HG03439 (cell line): ENCODE data around the gene PRKACB.
"Not testable (repeated sequence)": the region's sequence is repeated elsewhere in the genome, so short reads cannot be mapped to it uniquely, and the experiment has no call there.

Experiments used
- ATAC-seq: cut with Tn5 transposase; IDR thresholded peaks from one replicate; pipeline ENCODE4 v1.9.1; 2021; ENCODE audit warnings: mild to moderate bottlenecking, moderate library complexity; ENCODE audit not compliant: unreplicated experiment

Gene PRKACB

DNA sequence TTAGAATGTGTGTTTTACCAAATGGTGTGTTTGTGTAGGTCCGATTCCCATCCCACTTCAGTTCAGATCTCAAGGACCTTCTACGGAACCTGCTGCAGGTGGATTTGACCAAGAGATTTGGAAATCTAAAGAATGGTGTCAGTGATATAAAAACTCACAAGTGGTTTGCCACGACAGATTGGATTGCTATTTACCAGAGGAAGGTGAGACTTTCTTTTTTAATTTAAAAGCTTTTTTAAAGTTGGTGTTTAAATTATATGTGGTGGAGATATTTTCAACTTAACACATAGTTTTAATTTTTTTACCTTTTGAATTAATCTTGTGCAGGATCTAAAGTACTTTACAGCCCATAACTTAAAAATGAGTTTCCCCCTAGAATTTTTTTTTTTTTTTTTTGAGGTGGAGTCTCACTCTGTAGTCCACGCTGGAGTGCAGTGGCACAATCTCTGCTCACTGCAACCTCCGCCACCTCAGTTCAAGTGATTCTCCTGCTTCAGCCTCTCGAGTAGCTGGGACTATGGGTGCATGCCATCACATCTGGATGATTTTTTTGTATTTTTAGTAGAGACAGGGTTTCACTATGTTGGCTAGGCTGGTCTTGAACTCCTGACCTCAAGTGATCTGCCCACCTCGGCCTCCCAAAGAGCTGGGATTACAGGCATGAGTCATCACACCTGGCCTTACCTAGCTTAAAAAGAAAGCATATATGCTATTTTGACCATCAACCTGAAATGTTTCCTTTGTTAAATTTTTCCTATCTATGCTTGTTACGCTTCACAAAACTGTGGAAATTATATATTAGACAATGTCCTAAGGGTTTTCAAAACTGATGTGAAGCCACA lies 70.3 kb downstream of the PRKACB start:
- ATAC-seq, result no peak

GRCh38 chr1:84217239-84217638 lies 73.2 kb downstream of the PRKACB start:
- ATAC-seq, result no peak

DNA sequence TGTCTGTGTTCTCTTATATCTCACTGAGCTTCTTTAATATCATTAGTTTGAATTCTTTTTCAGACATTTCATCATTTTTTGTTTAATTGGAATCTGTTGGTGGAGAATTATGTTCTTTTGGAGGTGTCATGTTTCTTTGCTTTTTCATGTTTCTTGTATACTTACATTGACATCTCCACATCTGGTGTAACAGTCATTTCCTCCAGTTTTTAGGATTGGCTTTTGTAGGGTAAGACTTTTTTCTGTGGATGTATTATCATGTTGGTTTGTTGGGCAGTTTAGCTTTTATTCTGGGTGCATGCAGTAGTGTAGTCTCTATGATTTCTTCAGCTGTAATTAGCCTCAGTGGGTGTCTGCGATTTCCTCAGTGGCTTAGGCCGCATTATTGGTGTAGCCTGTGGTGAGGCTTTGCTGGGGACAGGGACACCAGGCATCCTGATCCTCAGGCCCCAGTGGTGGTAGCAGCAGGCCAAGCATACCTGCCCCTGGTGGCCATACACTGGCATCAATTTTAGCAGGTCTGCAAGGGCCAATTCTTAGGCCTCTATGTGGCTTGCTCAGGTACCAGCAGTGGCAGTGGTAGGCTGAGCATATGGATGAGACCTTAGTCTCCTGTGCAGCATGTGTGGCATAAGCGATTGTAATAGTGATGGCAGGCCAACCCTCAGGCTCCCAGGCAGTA lies 79.8 kb downstream of the PRKACB start:
- no peak for ATAC-seq

DNA sequence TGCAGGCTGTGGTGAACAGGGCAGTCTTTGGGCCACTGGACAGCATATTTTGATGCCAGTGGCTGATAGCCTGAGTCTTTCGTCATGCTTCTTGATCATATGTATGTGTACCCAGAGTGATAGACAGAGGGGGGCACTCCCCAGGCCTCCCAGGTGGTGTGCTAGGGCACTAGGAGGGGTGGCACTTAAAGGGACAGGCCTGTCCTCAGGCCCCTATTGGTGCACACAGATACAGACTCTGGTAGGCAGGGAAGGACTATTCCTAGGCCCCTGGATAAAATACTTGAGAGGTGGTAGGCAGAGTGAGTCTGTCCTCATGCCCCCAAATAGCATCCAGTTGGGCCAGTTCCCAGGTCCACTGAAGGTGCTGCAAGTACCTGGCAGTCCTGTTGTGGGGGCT lies 80.8 kb downstream of the PRKACB start:
- no peak for ATAC-seq

- ATAC-seq, result no peak
These were observed 81.6 kb downstream of the PRKACB start for GRCh38 chr1:84225646-84226045.

DNA sequence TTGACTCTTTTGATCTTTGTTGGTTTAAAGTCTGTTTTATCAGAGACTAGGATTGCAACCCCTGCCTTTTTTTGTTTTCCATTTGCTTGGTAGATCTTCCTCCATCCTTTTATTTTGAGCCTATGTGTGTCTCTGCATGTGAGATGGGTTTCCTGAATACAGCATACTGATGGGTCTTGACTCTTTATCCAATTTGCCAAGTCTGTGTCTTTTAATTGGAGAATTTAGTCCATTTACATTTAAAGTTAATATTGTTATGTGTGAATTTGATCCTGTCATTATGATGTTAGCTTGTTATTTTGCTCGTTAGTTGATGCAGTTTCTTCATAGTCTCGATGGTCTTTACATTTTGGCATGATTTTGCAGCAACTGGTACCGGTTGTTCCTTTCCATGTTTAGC lies 88.6 kb downstream of the PRKACB start:
- ATAC-seq, result not testable (repeated sequence)

GRCh38 chr1:84236256-84236655 lies 92.2 kb downstream of the PRKACB start:
- no peak for ATAC-seq

DNA sequence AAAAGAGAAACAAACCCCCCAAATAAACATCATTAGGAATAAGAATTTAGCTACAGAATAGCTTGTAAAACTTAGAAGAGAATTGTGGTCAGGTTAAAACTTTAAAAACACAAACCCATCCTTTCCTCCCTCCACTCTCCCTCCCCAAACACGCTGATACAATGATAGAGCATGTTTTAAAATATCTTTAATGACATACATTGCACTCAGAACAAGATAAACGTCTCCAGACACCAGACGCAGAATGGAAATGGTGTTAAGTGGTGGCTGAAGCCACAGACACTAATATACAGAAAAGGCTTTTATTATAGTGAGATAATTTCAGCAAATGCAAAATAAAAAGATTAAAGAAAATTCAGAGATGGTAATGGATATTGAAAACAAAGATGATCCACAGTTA lies 98.6 kb downstream of the PRKACB start:
- no peak for ATAC-seq

GRCh38 chr1:84245563-84245962 lies 101.5 kb downstream of the PRKACB start:
- ATAC-seq, result no peak

GRCh38 chr1:84246213-84246612 lies 102.1 kb downstream of the PRKACB start:
- ATAC-seq, result no peak

GRCh38 chr1:84247425-84248220 lies 103.6 kb downstream of the PRKACB start:
- ATAC-seq, result no peak

- ATAC-seq, result no peak
These were observed 106.6 kb downstream of the PRKACB start for GRCh38 chr1:84250668-84251067.

DNA sequence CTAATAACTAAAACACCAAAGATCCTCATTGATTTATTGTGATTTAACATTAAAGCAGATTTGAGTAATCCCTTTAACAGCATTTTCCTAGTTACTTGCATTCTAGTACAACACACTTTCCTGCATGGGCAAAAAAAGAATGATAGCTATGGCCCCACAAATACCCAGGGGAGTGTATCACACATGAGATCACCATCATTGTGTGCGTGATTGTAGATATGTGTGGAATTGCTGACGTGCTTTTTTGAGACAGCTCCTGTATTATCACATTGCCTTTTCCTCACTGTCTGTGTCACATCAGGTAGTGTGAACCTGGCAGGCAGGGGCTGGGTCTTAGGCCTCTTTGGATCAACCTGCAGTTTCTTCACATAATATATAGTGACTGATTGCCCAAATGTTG lies 109.0 kb downstream of the PRKACB start:
- no peak for ATAC-seq

DNA sequence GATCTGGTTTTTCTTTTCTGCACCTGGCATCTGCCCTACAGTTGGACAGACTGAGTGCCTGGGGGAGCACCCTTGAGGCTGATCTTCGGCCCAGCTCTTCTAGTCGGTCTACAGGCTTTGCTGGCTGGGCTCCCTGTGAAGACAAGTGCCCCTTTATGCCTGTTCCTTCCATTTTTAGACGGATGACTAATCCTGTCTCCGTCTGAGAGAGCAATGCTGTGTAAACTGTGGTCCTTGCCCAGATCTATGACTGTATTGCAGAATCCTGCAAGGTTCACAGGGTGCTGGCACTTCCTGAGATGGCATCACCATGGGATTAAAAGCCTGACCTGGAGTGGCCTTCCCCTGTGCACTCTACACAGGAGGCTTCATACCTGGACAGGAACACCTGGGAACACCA lies 109.8 kb downstream of the PRKACB start:
- ATAC-seq, result no peak

GRCh38 chr1:84254703-84255238 lies 110.7 kb downstream of the PRKACB start:
- ATAC-seq, result no peak

DNA sequence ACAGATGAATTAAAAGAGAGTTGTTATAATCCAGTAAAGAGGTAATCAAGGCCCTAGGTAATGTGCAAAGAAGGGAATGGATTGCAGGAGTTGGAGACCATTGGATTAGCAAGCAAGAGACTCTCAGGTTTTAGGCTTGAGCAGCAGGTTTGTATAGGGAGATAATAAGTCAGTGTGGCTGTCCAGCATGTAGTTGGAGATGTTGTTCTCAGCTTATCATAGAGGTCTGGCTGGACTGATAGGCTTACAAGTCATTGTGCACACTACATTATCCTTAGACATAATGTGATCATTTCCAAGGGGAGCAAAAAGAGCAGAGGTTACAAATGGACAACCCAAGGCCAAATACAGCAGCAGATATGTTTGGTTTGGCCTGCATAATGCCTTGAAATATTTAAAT lies 111.5 kb downstream of the PRKACB start:
- ATAC-seq, result no peak

GRCh38 chr1:84257617-84258016 lies 113.5 kb downstream of the PRKACB start:
- no peak for ATAC-seq

- no peak for ATAC-seq
These were observed 115.3 kb downstream of the PRKACB start for GRCh38 chr1:84259376-84259775.

DNA sequence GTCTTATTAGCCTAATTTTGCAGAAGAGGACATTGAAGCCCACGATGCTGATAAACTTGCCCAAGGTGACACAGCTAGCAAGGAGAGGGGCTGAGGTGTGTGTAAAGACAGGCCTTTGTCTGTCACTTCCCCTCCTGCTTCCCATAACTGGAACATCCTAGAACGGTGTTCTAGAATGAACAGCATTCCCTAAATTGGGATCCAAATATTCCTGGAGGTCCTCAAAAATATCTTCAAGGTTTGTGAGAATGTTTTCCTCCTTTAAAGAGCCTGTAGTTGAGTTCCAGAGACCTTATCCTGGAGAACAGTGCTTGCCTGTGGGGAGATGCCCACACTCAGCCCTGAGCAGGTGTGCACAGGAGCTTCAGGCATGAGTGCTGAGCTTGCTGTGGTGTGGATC lies 115.9 kb downstream of the PRKACB start:
- ATAC-seq, result no peak

- no peak for ATAC-seq
These were observed 116.9 kb downstream of the PRKACB start for GRCh38 chr1:84260852-84261518.

DNA sequence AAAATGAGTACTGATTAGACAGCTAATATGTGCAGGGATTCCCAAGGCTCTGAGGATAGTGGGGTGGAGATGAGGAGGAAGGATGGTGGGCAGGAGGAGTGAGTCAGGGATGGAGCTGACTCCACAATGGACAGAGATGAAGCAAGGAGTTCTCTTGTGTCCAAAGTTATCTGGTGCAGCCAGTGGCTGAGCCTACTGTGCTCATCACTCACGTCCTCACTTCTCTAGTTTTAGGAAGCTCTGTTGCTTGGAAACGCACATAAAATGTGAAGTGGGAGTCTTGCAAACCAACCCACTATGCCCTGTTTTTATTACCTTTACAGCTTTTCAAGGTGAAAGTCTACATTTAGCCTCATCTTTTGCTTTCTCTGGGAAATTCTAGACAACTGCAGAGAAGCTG lies 120.9 kb downstream of the PRKACB start:
- no peak for ATAC-seq
